Left ventricle myocardium inferior (tissue), 1 donor: ENCODE results near the gene VASN. TPM values are rescaled to one million over a fixed set of nuclear protein-coding genes. Genes with fewer than 3 reads are reported as not detected.

Experiments used
- DNase-seq: peaks from one replicate; pipeline ENCODE4 v3.0.0-alpha.2; 2020
- H3K27ac ChIP-seq: fragments of 200-600 bp; replicated peaks from 2 replicates; pipeline ENCODE4 v1.8.0; 2021
- H3K27me3 ChIP-seq: fragments of 200-600 bp; 2 replicates; pipeline ENCODE4 v1.8.0; 2021; ENCODE audit warnings: low read depth
- H3K36me3 ChIP-seq: fragments of 200-600 bp; 2 replicates; pipeline ENCODE4 v1.8.0; 2021
- H3K4me1 ChIP-seq: fragments of 200-600 bp; 2 replicates; pipeline ENCODE4 v1.8.0; 2021
- H3K4me3 ChIP-seq: fragments of 200-600 bp; 2 replicates; pipeline ENCODE4 v1.8.0; 2021; ENCODE audit warnings: mild to moderate bottlenecking, moderate library complexity
- H3K9me3 ChIP-seq: fragments of 200-600 bp; replicated peaks from 2 replicates; pipeline ENCODE4 v1.8.0; 2021
- CTCF ChIP-seq: fragments of 200-600 bp; IDR thresholded peaks from 2 replicates; pipeline ENCODE4 v1.8.0; 2021; ENCODE audit warnings: antibody characterized with exemption, mild to moderate bottlenecking, borderline replicate concordance
- intact Hi-C: fragments of 100-400 bp; cut with micrococcal nuclease; formaldehyde crosslinking; loops from one replicate; pipeline ENCODE4 v1.11.0; 2022
- total RNA-seq: library from RNA; stranded (reverse); fragmentation: NEBNext Ultra II Directional; extraction: Animal tissue kit (Norgen Biotek cat#: 25700); gene quantifications from one replicate; pipeline ENCODE4 v1.2.1, GENCODE V29; 2021
- donor health status: DM: no; HTN: yes; CAD: no; lungs with severe emphysema.

VASN gene
- total RNA-seq, 1 donor from 2014 or later, result 5.5 TPM

DNA sequence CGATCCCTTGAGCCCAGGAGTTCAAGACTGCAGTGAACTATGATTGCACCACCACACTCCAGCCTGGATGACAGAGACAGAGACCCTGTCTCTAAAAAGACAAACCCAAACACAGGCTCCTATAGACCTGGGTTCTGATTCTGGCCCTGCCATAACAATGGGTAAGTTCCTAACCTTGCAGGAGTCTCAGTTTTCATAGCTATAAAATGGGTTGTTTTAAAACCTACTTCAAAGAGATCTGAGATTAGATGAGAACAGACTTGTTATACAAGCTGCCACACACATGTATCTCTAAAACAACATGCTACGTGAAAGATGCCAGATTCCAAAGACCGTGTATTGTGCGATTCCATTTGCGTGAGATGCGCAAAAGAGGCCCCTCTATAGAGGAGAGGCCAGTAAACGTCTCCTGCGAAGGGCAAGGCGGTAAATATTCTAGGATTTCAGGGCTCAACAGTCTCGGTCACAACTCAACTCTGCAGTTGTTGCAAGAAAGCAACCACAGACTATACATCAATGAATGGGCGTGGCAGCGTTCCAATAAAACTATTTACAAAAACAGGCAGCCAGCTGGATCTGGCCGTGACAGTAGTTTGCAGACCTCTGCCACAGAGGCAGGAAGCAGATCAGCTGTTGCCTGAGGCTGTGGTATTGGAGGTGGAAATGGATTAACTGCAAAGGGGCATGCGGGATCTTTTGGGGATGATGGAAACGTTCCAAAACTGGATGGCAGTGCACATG lies 38.9 kb downstream of the VASN start:
- Histone ChIP-seq H3K36me3 (peaks cover 21% of the 10 kb centered on the region), H3K27ac (peak overlapping the region; percentile 51), H3K4me1 (peaks cover 60% of the 10 kb centered on the region), H3K27me3 (no peaks in the 10 kb centered on the region), H3K9me3 (no peaks in the 10 kb centered on the region), H3K4me3 (no peak overlapping the region)
- no peak for DNase-seq
- no peak for TF ChIP-seq CTCF
- intact Hi-C loops, result no loop called here

- DNase-seq, result peak; percentile 83
- Histone ChIP-seq H3K4me3 (no peak overlapping the region), H3K27me3 (no peaks in the 10 kb centered on the region), H3K36me3 (peaks cover 11% of the 10 kb centered on the region), H3K9me3 (no peaks in the 10 kb centered on the region), H3K27ac (peak overlapping the region; percentile 51), H3K4me1 (peaks cover 70% of the 10 kb centered on the region)
- no peak for TF ChIP-seq CTCF
- intact Hi-C loops, result no loop called here
Measured at GRCh38 chr16:4411684-4412083, 40.0 kb downstream of the VASN start.

DNA sequence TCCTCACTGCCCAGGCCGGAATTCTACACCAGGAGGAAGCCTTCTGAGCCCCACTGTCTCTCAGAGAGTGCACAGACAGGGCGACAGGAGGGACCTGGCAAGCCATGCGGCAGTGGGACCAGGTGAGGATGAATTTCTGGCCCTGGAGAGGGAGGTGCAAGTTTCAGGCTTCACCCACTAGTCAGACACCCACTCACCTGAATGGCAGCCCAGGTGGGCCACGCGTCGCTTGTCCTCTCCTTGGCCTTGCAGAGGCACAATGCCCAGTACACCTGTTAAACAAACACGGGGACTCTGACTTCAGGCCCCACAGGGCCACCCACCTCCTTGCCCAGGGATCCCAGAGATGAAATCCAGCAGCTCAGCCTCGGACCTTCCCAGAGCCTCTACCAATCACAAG lies 40.5 kb downstream of the VASN start:
- Histone ChIP-seq H3K36me3 (peaks cover 6% of the 10 kb centered on the region), H3K4me1 (peaks cover 75% of the 10 kb centered on the region), H3K27me3 (no peaks in the 10 kb centered on the region), H3K4me3 (no peak overlapping the region), H3K9me3 (no peaks in the 10 kb centered on the region), H3K27ac (peak overlapping the region; percentile 51)
- intact Hi-C loops, result no loop called here
- no peak for DNase-seq
- TF ChIP-seq CTCF, result no peak

GRCh38 chr16:4412854-4413253 lies 41.2 kb downstream of the VASN start:
- Histone ChIP-seq H3K36me3 (no peaks in the 10 kb centered on the region), H3K27me3 (no peaks in the 10 kb centered on the region), H3K4me3 (no peak overlapping the region), H3K27ac (peak overlapping the region; percentile 51), H3K4me1 (peaks cover 74% of the 10 kb centered on the region), H3K9me3 (no peaks in the 10 kb centered on the region)
- intact Hi-C loops, result no loop called here
- DNase-seq, result no peak
- TF ChIP-seq CTCF, result no peak

DNA sequence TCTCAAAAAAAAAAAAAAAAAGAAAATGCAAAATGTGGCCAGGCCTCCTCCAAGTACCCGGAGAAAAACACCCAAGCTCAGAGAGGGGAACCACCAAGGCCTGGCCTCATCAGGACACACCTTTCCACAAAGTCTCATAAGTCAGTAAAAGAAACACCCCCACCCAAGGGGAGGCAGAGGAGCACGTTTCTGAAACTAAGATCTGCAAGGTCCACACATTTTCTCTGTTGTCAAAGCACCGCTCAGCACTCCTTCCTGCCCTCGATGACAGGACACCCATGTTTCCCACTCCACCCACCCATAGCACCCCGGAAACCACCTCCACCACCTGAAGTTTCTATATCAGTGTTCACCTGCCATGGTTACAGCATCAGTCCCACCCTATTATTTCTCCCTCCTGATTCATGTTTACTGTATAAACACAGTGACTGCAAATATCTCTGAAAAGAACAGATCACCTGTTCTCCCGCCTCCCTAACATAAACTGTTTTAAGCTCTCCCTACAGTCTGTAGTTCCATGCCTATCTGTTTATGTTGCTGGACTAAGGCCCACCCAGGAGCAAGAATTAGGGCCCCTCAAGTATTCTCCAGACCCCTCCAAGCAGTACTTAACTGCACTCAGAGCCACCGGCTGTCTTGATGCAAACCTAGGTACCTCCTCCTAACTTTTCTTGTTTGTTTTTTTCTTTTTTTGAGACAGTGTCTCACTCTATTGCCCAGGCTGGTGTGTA lies 42.7 kb downstream of the VASN start:
- H3K36me3 ChIP-seq, result no peaks in the 10 kb centered on the region
- no peaks in the 10 kb centered on the region for H3K9me3 ChIP-seq
- H3K4me1 ChIP-seq, result peaks cover 59% of the 10 kb centered on the region
- peak overlapping the region; percentile 84 for H3K27ac ChIP-seq
- no peak for DNase-seq
- H3K4me3 ChIP-seq, result peak overlapping the region; percentile 83
- intact Hi-C loops, result no loop called here
- TF ChIP-seq CTCF, result no peak
- H3K27me3 ChIP-seq, result no peaks in the 10 kb centered on the region
